LNCaP clone FGC (cell line): ENCODE measurements around the gene SLC9A6.

Experiments
- DNase-seq: peaks from one replicate; pipeline ENCODE4 v3.0.0-alpha.2; 2011; ENCODE audit warnings: low read depth
- H3K4me3 ChIP-seq: 2 replicates; pipeline ENCODE4 v1.5.1; 2011; ENCODE audit warnings: mild to moderate bottlenecking, low read depth, low read length, control low read depth
- CTCF ChIP-seq: IDR thresholded peaks from 2 replicates; pipeline ENCODE4 v1.5.1; 2012; ENCODE audit warnings: mild to moderate bottlenecking; ENCODE audit not compliant: control insufficient read depth, insufficient read depth; ENCODE audit errors: extremely low read depth

The SLC9A6 gene

GRCh38 chrX:135985973-135986310 lies 707 bp downstream of the SLC9A6 start:
- no peak for DNase-seq
- TF ChIP-seq CTCF = no peak

GRCh38 chrX:135988245-135988644 lies 3.0 kb downstream of the SLC9A6 start:
- DNase-seq = no peak
- no peak overlapping the region for H3K4me3 ChIP-seq
- no peak for TF ChIP-seq CTCF

More at GRCh38 chrX:135985973-135986310, 707 bp downstream of the SLC9A6 start:
- H3K4me3 ChIP-seq = peak overlapping the region; percentile 65

DNA sequence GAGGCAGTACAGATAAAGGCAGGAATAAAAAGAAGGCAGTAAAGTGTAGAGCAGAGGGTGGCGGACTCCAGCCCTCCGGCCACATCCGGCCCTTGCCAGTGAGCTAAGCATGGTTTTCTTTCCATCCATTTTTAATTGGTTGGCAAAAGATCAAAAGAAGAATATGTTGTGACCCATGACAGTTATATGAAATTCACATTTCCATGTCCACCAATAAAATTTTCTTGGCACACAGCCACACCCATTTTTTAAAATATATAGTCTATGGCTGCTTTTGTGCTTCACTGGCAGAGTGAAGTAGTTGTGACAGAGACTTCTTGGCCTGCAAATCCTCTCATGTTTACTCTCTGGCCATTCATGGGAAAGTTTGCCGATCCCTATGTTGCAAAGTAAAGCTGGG lies 29.8 kb downstream of the SLC9A6 start:
- no peak for TF ChIP-seq CTCF
- no peak overlapping the region for H3K4me3 ChIP-seq
- DNase-seq = peak; percentile 26

DNA sequence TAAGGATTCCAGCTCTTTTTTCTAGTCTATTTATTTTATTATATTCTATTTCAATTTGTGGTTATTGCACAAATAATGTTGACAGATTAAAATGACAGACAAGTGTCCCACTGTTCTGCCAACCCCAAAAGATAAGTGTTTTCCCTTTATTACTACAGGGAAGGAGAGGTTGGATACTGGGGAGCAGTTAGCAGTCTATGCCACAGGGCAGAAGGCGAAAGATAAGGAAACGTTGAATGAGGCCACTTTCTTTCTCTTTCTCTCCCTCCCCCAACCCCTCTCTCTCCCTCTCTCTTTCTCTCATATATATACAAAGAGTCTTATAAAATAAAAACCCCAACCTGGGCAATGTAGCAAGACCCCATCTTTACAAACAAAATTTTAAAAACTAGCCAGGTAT lies 31.6 kb downstream of the SLC9A6 start:
- no peak overlapping the region for H3K4me3 ChIP-seq
- no peak for TF ChIP-seq CTCF
- no peak for DNase-seq

DNA sequence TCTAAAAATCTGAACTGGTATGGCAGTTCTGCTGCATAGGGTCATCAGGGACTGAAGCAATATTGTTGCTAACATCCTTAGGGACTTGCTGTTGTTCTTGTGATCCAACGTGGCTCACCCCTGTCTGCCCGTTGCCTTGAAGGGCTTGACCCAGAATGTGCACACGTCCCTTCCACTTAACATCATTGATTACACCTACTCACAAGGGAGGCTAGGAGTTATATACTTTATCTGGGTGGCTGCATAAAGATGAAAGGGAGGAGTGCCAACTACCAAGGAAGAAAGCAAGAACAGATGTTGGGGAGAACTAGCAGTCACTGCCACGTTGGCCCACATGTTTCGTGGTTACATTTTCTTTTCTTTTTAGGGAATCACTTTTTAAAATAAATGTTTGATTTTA lies 34.0 kb downstream of the SLC9A6 start:
- no peak overlapping the region for H3K4me3 ChIP-seq
- no peak for DNase-seq
- no peak for TF ChIP-seq CTCF

- TF ChIP-seq CTCF = no peak
- DNase-seq = no peak
- H3K4me3 ChIP-seq = no peak overlapping the region
These were observed 35.9 kb downstream of the SLC9A6 start for GRCh38 chrX:136021160-136021559.

DNA sequence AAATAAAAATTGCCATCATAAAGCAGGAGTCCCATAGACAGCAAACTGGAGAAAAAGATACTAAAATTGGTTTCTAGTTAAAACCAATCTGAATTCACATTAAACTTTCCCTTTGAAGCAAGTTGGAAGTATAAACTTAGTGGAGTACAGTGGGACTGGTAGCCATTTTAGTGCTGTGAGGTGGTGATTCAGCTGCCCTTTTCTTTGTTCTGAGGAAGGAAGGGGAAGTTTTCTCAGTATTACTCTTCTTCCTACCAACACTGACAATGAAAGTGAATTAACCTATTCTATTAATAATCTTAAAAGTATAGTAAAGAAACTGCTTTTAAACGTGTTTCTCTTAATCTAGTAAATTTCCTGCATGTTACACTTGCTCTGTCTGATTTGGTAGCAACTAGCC lies 36.7 kb downstream of the SLC9A6 start:
- TF ChIP-seq CTCF = no peak
- no peak overlapping the region for H3K4me3 ChIP-seq
- DNase-seq = no peak
